ENCODE measurements around the gene CAMKK2.

DNA sequence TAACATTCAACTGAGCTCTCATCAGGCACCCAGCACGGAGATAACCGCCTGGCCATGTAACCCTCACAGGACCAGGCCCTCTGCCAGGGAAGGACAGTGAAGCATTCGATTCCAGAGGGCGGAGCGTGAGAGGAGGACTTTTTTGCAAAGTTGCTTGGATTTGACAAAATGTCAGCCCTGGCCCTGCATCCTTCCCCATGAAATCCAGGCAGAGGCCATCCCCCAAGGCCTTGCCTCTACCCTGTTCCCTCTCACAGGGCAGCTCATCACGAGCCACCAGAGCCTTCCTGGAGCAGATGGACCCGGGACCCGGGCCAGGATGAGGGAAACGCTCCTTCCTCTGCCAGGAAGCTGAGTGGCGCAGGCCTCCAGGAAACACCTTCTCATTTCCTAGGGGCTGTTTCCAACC, 17.0 kb downstream of the CAMKK2 start:
- TF ChIP-seq FOXM1 (IDR thresholded peaks at IDR 0.05; ENCODE audit: borderline replicate concordance) (no peak), FOXK2 (IDR thresholded peaks at IDR 0.05) (no peak), ZNF384 (IDR thresholded peaks at IDR 0.05) (no peak), TARDBP (IDR thresholded peaks at IDR 0.05) (no peak), SP1 (IDR thresholded peaks at IDR 0.05) (no peak), SUZ12 (IDR thresholded peaks at IDR 0.05) (no peak), HDGF (IDR thresholded peaks at IDR 0.05; ENCODE audit: borderline replicate concordance) (no peak), ARNT (IDR thresholded peaks at IDR 0.05) (no peak), CTBP1 (IDR thresholded peaks at IDR 0.05; ENCODE audit: borderline replicate concordance) (no peak), LEF1 (IDR thresholded peaks at IDR 0.05; ENCODE audit: borderline replicate concordance) (no peak), NFRKB (IDR thresholded peaks at IDR 0.05) (no peak)
- TF ChIP-seq, protein P1, sequence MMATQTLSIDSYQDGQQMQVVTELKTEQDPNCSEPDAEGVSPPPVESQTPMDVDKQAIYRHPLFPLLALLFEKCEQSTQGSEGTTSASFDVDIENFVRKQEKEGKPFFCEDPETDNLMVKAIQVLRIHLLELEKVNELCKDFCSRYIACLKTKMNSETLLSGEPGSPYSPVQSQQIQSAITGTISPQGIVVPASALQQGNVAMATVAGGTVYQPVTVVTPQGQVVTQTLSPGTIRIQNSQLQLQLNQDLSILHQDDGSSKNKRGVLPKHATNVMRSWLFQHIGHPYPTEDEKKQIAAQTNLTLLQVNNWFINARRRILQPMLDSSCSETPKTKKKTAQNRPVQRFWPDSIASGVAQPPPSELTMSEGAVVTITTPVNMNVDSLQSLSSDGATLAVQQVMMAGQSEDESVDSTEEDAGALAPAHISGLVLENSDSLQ (IDR thresholded peaks at IDR 0.05), result no peak

All from HEK293T (cell line).